Activated CD4-positive, alpha-beta T cell treated with anti-CD3 and anti-CD28 coated beads, Interleukin-2, amount 50 U/mL, for 24 hours (primary cell): ENCODE measurements around the gene SAA4.
"Not testable (repeated sequence)": the region's sequence is repeated elsewhere in the genome, so short reads cannot be mapped to it uniquely, and the experiment has no call there.

Experiments
- DNase-seq, 2 donors: peaks; one replicate each; pipeline ENCODE4 v3.0.0-alpha.2; 2020; ENCODE audit warnings: low read depth in 1 of 2, low spot score in 1 of 2

The SAA4 gene, protein sequence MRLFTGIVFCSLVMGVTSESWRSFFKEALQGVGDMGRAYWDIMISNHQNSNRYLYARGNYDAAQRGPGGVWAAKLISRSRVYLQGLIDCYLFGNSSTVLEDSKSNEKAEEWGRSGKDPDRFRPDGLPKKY

DNA sequence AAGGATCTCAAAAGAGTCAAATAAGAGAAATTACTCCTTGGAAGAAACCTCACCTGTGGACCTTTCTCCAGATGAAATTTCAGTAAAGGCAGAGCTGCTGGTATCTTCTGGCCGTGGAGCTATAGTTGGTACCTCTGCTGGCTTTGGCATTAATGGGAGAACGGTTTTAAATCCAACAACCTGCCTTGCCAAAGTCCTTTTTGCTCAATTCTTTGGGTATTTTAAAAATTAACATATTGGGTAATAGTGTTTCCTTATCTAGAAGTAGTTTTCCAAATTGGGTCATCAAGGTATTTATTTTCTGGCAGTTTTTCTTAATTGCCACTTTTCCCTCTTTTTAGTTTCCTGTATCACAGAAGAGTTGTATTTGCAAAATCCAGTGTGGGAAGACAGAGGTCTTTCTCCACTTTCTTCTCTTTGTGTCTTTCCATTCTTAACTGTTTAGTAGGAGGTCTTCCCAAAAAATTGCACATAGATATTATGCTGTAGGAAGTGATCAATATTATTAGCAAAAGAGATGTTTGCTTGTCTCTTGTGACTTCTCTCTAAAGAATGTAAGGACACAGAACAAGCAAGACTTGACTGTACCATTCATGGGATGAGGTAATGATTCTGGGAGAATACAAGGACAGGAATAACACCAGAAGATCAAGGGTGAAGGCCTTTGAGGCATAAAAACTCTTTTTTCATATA, at the start of gene SAA4:
TSS of gene SAA4 (minus strand) at position 139 of the 693 bp plus-strand sequence. CDS start 876 bp downstream, outside the sequence.
- DNase-seq: no peak

DNA sequence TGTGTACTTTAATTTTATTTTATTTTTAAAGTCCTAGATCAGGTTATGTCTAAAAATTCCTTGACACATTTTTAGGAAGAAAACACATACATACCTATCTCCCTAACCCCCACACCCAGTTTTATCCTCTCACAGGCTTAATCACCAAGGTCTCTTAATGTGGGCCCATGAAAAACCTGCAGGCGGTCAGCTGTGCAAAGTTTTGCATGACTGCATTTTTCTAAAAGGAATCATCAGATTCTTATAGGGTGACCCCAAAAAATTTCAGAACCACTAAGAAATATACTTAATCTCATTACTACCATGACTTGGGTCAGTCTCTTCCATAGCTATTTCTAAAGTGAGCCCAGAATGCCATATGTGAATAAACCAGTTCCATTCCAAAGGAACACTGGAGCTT, 49.2 kb upstream of the SAA4 start:
- no peak for DNase-seq

DNA sequence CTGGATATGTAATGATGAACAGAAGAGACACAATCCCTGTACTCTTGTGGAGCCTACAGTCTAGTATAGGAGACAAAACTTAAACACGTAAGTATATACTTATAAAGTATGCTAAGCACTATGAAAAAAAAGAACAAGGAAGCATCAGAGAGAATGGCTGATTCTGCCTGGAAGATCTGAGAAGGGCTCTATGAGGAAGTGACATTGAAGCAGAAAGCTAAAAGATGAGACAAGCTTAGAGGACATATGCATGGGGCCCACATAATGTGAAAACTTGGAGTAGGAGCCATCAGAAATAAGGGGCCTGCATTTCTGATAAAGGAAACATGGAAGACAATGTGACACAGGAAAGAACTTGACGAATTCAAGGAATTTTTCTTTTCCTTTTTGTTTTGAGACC, 46.0 kb upstream of the SAA4 start:
- DNase-seq: no peak

DNA sequence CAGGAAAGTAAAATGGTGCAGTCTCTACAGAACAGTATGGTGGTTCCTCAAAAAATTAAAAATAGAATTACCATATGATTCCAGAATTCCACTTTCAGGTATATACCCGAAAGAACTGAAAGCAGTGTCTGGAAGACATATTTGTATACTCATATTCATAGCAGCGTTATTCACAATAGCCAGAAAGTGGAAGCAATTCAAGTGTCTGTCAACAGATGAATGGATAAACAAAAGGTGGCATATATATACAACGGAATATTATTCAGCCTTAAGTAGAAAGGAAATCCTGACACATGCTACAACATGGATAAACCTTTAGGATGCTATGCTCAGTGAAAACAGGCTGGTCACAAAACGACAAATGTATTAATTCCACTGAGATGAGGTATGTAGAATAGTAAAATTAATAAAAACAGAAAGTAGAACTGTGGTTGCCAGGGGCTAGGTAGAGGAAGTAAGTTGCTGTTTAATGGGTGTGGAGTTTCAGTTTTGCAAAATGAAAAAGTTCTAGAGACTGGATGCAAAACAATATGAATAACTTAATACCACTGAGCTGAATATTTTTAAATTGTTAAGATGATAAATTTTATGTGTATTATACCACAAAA, 43.9 kb upstream of the SAA4 start:
- DNase-seq: no peak

DNA sequence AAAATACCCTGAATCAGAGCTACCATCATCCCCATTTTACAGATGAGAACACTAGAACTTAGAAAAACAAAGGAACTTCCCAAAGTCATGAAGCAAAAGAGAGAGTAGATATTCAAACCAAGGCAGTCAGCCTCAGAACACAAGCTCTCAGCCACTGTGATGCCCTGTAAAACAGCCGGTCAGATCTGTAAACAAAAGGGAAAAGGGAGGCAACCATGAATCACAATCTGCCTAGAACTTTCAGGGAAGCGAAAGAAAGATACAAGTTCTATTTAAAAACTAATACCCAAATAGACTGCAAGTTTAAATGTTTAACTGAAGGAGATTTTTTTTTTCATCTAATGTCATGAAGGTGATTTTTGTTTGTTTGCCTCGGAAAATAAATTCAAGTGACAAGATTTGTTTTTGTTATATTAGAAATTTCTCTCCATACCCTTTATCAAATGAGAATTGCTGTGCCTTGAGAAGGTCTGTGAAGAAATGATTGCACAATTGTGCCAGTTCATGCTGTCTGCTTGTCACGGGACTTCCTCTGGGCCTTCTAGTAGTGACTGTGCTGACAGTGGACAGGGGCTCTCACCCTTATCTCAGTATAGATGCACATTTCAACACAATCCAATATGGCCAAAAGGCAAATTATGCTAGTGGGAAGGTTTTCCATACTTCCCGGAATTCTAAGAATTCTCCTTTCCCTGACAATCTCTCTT, 41.1 kb upstream of the SAA4 start:
- no peak for DNase-seq

DNA sequence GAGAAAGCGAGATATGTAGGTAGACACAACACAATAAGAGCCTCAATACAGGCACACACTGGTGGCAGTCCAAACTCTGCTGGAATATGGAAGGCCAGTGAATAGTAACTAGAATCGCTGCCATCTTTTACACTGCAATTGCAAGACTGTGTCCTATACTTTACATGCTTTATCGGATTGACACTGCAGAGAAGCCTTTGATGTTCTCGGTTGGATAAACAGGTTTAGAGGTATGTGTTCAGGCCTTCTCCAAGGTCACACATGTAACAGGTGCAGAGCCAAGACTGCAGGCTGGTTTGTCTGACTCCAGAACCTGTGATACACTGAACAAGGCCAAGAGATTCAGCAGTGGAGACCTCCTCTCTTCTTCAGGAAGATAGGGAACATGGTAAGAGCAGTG, 34.6 kb upstream of the SAA4 start:
- DNase-seq: no peak

DNA sequence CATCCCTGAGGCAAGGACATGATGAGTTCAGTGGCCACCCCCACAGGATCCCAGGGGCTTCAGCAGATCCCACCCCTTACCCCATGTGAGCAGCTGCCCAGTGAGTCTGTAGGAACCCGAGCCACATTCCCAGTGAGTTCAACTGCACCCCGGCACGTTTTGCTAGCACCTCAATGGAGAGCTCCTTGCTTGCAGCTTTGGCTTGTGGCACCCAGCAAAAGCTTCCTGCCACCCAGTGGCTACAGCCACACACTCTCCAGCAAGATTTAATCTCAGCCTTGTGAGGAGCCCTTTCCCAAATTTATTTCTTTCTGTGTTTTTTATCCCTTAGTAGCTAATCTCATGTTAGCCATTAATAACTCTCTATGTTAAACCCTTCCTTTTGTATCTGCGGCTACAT, 33.5 kb upstream of the SAA4 start:
- DNase-seq: no peak

DNA sequence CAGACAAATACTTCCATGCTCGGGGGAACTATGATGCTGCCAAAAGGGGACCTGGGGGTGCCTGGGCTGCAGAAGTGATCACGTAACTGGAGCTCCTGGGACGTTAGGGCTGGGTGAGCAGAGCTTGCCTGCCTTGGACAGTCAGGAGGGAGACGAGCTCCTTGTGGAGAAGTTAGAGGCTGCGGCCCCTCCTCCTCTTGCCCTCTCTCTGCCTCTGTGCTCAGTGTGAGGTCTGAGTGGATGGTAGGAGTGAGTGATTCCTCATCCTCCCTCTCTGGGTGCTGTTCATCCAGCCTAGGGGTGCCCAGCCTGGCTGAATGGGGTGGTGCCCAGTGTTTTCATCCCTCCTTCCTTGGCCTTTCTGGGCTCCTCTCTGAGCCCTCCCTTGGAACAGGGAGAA, 32.6 kb upstream of the SAA4 start:
- DNase-seq: not testable (repeated sequence)

DNA sequence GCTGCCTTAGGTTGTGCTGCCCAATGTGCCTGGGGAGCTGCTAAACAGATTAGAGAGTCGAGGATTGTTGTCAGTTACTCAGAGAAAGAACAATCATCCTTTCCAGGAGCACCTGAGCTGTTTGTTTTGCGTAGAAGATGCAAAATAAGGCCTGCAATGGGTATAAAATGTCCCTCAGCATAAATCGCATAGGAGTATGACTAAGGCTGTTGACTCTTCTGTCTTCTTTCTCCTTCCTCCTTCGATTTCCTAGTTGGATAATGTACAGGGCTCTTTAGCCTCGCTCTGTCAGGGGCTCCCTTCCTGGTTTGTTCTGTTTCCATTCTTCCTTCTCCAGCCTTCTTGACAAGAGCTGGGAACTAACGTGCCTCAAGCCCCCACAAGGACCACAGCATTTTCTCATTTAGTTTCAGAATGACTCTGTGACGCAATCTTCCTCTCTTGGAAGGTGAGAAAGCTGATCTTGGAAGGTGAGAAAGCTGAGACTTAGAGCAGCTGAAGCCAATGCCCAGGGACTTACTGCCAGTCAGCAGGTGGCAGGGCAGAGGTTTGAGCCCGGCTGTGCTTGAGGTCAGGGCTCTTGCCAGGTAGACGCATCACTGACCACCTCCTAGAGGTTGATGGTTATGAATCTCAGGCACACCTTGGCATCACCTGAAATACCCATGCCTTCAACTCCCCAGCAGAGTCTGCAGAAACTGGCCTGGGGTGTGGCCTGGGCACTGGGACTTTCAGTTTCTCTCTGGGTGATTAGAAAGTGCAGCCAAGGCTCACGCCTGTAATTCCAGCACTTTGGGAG, 30.9 kb upstream of the SAA4 start:
- not testable (repeated sequence) for DNase-seq

DNA sequence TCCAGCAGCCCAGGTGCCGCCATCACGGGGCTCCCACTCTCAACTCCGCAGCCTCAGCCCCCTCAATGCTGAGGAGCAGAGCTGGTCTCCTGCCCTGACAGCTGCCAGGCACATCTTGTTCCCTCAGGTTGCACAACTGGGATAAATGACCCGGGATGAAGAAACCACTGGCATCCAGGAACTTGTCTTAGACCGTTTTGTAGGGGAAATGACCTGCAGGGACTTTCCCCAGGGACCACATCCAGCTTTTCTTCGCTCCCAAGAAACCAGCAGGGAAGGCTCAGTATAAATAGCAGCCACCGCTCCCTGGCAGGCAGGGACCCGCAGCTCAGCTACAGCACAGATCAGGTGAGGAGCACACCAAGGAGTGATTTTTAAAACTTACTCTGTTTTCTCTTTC, 29.3 kb upstream of the SAA4 start, which contains the start of gene SAA1:
TSS of gene SAA1 (plus strand) at position 316 of the 400 bp plus-strand sequence. CDS start 624 bp downstream, outside the sequence.
- DNase-seq: no peak

DNA sequence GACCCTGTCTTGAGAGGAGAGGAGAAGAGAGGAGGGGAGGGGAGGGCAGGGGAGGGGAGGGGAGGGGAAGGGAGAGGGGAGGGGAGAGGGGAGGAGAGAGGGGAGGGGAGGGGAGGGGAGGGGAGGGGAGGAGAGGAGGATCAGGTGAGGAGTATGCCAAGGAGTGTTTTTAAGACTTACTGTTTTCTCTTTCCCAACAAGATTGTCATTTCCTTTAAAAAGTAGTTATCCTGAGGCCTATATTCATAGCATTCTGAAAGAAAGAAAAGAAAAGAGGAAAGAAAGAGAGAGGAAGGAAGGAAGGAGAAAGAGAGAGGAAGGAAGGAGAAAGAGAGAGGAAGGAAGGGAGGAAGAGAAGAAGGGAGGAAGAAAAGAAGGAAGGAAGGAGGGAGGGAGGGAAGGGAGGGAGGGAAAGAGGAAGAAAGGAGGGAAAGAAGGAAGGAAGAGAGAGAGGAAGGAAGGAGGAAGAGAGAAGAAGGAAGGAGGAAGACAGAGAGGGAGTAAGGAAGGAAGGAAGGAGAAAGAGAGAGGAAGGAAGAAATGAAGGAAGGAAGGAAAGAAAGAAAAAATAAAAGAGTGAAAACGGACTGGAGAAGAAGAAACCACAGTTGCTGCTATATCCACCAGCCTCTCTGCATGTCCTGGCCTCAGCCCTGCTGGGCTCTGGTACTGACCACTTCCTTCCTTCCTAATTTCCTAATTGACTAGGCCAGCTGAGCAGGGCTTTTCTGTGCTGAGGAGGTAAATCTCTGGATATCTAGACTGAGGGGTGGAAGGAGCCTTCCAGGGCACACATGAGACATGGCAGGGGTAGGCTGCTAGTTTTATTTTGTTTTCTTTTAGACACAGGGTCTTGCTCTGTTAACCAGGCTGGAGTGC, 28.3 kb upstream of the SAA4 start:
- DNase-seq: no peak

DNA sequence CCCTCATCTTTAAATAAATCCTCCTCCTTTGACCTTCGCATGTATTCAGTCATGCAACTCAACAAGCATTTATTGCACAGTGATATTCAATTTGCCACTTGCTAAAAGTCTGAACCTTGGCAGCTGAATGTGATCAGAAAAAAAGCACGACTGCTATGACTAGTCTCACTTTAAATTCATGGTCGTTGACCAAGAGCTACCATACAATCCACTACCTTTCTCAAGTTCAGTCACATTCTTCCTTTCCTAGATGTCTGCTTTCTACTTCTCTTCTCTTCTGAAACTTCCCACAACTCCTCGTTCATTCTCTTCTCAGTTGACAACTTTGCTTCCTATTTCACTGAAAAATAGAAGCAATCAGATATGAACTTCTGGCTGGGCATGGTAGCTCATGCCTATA, 27.4 kb upstream of the SAA4 start:
- no peak for DNase-seq

DNA sequence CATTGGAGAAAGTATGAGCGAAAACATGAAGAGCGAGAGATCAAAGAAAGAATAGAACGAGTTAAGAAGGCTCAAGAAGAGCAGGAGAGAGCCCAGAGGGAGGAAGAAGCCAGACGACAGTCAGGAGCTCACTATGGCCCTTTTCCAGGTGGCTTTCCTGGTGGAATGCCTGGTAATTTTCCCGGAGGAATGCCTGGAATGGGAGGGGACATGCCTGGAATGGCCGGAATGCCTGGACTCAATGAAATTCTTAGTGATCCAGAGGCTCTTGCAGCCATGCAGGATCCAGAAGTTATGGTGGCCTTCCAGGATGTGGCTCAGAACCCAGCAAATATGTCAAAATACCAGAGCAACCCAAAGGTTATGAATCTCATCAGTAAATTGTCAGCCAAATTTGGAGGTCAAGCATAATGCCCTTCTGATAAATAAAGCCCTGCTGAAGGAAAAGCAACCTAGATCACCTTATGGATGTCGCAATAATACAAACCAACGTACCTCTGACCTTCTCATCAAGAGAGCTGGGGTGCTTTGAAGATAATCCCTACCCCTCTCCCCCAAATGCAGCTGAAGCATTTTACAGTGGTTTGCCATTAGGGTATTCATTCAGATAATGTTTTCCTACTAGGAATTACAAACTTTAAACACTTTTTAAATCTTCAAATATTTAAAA, 26.2 kb upstream of the SAA4 start:
- DNase-seq: not testable (repeated sequence)

DNA sequence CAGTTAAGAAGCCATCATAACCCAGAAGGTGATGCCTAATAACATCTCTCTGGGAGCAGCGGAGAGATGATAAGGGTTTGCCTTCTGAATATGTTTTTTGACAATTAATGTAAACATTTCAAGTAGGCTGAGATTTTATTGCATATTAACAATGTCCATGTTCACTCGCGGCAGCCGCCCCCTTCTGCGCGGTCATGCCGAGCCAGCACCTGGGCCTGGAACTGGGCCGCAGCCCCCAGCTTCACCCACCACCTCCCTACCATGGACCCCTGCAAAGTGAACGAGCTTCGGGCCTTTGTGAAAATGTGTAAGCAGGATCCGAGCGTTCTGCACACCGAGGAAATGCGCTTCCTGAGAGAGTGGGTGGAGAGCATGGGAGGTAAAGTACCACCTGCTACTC, 25.1 kb upstream of the SAA4 start:
- DNase-seq: no peak

DNA sequence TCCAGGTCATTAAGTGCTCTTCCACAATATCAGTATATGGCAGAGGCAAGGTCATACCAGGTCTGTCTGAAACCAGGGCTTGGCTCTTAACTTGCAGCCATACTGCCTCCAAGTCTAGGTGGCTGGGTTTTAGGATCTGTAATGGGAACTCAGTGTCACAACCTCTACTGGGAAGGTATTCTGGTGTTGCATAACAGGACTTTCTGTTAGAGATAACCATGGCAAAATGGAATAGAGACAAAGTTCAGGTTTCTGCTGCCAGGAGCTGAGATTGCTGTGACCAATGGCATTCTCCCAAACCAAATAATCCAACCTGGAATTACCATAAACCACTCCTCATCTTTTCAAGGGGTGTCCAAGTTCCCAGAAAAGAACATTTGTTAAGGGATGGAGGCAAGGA, 22.7 kb upstream of the SAA4 start:
- DNase-seq: no peak

DNA sequence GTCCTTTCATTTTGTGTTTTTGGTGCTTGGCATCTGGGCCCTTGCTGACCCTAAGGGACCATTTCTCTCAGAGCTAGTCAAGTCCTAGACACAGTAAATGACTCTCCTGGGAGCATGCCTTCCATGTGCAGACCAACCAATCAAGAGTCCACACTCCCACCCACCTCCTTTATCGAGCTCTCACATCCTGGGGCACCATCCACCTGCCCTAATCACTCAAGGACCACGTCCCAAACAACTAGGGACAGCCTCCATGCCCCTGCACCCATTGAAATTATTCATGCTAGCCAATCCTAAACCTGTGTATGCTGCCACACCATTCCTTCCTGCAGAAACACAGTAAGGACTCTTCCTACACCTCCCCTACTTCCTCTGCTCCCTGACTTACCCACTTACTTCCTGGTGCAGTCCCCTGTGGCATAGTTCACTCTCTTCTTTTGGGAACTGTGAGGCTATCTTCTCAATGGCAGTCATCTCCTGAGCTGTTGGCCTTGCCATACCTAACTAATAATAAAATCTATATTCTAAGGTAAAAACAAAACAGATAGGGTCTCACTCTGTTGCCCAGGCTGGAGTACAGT, 18.3 kb upstream of the SAA4 start:
- DNase-seq: no peak

DNA sequence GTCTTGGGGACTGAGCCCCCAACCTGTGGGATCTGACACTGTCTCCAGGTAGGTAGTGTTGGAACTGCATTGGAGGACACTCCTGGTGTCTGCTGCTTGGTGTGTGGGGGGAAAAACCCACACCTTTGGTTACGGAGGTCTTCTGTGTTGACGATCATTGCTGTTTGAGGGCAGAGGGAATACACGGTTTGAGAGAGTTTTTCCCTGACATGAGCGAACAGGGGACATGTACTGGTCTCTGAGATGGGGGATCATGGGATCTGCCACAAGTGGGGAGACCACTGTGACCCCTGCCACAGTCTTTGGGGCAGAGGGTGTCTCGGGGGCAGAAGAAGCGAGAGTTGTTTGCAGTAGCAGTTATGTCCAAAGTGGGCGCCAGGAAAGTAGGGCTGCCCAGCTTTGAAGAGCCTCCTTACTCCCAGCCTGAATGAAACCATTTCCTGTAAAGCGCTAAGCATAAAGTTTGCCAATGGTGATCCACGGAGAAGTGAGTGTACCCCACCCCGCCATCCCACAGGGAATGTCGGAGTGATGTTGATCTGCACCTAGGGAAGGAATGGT, 17.3 kb upstream of the SAA4 start:
- DNase-seq: no peak

DNA sequence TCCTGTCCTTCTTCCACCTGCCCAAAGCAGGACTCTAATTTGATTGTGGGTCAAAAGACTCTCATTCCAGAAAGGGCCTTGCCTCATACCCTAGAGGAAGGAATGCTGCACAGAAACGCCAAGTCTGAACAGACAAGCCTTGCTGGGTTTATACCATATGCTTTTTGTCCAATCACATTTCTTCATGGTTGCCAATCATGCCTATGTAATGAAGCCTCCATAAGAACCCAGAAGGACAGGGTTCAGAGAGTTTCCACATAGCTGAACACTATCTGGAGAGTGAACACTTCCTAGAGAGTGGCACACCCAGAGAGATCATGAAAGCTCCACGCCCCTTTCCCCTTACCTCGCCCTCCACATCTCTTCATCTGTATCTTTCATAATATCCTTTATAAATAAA, 16.6 kb upstream of the SAA4 start:
- no peak for DNase-seq

DNA sequence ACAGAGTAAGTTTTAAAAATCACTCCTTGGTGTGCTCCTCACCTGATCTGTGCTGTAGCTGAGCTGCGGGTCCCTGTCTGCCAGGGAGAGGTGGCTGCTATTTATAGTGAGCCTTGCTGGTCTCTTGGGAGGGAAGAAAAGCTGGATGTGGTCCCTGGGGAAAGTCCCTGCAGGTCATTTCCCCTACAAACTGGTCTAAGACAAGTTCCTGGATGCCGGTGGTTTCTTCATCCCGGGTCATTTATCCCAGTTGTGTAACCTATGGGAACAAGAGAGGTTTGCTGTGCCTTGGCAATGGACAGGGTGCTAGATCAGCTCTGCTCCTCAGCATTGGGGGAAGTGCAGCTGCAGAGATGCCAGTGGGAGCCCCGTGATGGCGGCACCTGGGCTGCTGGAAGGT, 12.0 kb upstream of the SAA4 start, which contains the start of gene SAA2:
TSS of gene SAA2 (minus strand) at position 108 of the 400 bp plus-strand sequence. CDS start 657 bp downstream, outside the sequence.
- DNase-seq: no peak
